ENCODE results near the gene KRTAP29-1.

DNA sequence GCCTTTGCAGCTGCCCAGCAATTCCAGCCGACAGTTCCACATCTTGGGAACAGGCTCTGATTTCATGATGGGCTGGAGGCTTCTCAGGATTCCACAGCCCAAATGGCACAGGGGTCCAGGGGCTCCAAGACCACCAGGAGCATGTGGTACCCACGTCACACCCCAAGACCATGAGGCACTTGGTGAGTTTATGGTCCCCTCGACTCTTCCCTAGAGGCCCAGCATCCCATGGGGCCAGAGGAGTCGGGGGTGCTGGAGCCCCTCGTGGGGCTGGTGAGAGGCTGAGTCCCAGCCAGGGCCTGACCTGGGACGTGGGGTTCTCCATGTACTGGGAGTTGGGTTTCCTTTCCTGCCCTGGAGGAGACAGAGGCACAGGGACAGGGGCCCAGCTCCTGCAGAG, 23.0 kb upstream of the KRTAP29-1 start:
- TF ChIP-seq REST (IDR thresholded peaks at IDR 0.05; ENCODE audit: insufficient read depth in 1 of 2, low read depth in 2 of 2, low read length in 2 of 2) (no peak), SIN3A (IDR thresholded peaks at IDR 0.05; ENCODE audit: borderline replicate concordance, insufficient read depth, low read length) (no peak), POLR2AphosphoS5 (IDR thresholded peaks at IDR 0.05; ENCODE audit: low read depth, low read length) (no peak), TAF1 (IDR thresholded peaks at IDR 0.05; ENCODE audit: borderline replicate concordance, insufficient read depth, low read length) (no peak), FOXP2 (optimal IDR thresholded peaks at IDR 0.05; ENCODE audit: borderline replicate concordance, extremely low read depth, extremely low read length, insufficient read depth) (no peak)
